ENCODE data around the gene LRRC25.

Gene LRRC25

DNA sequence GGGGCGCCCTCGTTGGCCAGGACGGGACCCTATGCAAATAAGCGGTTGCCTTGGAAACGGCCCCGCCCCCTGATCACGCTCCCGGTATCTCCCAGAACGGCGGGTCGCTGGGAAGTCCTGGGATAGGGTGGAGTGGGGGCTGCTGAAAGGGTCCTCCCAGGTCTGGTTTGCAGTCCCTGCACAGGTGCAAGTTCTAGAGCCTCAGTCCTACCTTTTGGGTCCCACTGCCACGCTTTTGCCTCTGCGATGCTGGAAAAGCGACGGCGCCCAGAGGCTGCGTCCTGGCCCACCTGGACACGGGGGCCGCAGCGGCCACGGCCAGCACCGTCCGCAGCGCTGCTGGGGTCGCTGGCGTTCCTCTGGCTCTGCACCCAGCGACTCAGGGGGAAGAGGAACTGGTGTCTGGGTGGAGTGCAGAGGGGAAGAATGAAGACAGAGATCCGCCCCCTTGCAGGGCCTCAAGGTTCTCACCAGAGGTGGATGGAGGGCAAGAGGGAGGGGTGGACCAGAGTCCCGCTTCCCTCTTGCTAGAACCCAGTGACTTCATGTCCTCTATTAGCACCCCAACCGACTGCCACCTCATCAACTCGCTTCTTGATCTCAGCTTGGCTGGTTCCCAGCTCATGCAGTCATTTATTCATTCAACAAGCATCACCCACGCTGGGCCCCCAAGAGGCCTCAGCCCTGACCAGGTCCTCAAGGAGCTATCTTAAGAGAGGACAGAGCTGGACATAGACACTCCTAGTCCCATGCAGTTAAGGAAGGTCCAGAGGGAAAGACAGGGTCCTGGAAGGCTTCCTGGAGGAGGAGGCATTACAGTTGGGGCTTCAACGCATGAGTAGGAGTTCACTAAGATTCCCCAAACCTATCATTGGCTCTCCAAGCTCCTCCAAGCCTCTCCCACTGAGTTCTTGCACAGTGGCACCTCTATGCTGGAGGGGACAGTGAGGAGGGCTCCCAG, at the start of gene LRRC25:
LRRC25 (minus strand) TSS at position 381 of the 961 bp plus-strand sequence. CDS start 659 bp downstream, outside the sequence.
- no peak for FAIRE-seq

- FAIRE-seq, result no peak
Measured at GRCh38 chr19:18446811-18447359, 49.5 kb upstream of the LRRC25 start.

DNA sequence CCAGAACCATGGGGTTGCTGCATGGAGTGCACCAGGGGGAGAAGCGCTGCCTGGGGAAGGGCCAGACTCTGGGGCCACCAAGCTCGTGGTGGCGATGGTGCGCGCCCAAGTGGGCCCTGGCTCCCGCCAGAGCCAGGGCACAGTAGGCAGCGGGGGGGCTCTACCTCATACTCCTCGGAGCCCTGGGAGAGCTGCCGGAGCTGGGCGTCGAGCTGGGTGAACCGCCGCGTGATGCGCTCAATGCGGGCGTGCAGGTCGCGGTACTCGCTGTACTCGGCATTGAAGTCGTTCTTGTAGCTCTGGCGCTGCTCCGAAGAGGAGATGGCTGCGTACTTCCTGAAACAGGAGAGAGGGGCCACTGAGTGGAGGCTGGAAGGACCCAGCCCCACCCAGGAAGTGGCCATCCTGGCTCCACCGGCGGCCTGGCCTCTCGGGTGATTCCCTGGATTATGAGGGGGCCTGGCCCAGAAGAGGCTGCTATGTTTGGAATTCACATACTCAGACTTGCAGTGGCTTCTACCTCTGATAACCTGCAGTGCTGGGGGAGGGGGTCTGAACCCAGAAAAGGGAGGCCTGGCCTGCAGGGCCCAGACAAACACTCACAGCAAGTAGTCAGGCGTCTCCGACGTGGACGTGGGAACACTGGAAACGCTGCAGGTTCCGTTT, 48.9 kb upstream of the LRRC25 start:
- FAIRE-seq, result no peak

- no peak for FAIRE-seq
Measured at GRCh38 chr19:18445262-18445948, 48.0 kb upstream of the LRRC25 start.

GRCh38 chr19:18444513-18444912, 47.1 kb upstream of the LRRC25 start:
- FAIRE-seq, result no peak

- no peak for FAIRE-seq
Measured at GRCh38 chr19:18443831-18444230, 46.4 kb upstream of the LRRC25 start.

- FAIRE-seq, result no peak
Measured at GRCh38 chr19:18443406-18443805, 46.0 kb upstream of the LRRC25 start.

GRCh38 chr19:18442941-18443340, 45.5 kb upstream of the LRRC25 start:
- FAIRE-seq, result no peak

DNA sequence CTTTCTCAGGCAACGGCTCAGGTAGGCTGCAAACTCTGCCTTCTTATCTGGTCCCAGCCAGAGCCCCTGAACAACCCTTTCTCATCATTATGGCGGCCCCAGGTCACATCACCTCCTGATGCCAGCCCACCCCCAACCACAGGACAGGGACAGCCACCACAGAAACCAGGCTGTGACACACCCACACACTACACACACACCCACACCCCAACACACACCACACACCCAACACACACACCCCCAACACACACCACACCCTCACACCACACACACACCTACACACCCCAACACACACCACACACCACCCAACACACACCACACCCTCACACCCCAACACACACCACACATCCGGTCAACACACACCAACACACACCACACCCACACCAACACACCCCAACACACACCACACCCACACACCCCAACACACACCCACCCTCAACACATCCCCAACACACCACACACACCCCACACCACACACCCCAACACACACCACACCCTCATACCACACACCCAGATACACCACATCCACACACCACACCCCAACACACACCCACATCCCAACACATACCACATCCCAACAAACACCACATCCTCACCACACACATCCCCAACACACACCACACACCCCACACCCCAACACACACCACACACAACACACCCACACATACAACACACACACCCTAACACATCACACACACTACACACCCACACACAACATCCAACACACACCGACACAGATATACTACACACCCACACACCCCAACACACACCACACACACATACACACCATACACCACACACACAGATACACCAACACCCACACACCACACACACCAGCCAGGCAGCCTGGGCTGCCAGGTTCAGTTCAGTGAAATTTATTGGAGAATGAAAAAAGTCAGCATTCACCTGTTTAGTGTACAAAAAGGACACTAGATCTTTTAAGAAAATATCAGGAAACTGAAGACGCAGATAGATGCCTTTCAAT, 44.7 kb upstream of the LRRC25 start:
- FAIRE-seq, result no peak

- no peak for FAIRE-seq
Measured at GRCh38 chr19:18440936-18441803, 43.7 kb upstream of the LRRC25 start.

GRCh38 chr19:18440415-18440877, 43.0 kb upstream of the LRRC25 start:
- FAIRE-seq, result no peak

GRCh38 chr19:18439910-18440237, 42.5 kb upstream of the LRRC25 start:
- FAIRE-seq, result no peak

DNA sequence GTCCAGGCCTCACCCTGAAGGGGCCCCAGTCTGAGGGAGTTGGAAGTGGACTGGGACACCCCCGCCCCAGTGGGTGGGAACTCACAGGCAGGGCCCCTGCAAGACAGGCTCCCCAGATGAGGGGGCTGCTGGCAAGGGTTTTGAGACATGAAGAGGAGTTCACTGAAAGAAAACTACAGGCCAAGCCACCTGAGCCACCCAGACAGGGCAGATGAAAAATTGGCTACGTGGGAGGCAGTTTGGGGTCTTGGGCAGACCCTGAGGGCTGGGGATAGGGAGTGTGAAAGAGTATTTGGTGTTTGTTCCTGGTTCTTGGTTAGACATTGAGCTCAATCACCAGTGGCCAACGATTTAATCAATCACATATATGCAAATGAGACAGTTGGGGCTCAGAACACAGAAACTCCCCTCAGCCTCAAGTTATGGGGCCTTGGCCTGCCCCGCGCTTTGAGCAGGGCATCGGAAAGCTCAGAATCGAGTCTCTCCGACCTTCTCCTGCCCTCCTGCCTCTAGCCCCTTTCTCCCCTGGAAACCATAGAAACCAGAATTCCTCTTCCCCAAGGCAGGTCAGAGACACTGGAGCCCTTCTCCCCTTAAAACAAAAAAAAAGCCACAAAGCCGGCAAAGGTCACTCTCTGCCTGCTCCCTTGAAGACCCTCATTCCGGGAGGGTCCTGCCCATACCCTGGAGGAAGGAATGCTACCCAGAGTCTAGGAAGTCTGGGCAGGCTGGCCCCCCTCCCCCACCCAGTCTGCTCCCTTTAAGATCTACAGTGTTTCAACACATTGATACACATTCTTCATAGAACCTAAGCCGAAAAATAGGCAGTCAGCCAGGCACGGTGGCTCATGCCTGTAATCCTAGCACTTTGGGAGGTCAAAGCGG, 41.8 kb upstream of the LRRC25 start:
- no peak for FAIRE-seq

GRCh38 chr19:18438331-18439024, 41.1 kb upstream of the LRRC25 start:
- no peak for FAIRE-seq

- FAIRE-seq, result no peak
Measured at GRCh38 chr19:18437491-18438330, 40.3 kb upstream of the LRRC25 start, which contains the start of gene ISYNA1. ISYNA1 (minus strand) TSS chr19:18438133; CDS start chr19:18437979, 154 bp downstream.

DNA sequence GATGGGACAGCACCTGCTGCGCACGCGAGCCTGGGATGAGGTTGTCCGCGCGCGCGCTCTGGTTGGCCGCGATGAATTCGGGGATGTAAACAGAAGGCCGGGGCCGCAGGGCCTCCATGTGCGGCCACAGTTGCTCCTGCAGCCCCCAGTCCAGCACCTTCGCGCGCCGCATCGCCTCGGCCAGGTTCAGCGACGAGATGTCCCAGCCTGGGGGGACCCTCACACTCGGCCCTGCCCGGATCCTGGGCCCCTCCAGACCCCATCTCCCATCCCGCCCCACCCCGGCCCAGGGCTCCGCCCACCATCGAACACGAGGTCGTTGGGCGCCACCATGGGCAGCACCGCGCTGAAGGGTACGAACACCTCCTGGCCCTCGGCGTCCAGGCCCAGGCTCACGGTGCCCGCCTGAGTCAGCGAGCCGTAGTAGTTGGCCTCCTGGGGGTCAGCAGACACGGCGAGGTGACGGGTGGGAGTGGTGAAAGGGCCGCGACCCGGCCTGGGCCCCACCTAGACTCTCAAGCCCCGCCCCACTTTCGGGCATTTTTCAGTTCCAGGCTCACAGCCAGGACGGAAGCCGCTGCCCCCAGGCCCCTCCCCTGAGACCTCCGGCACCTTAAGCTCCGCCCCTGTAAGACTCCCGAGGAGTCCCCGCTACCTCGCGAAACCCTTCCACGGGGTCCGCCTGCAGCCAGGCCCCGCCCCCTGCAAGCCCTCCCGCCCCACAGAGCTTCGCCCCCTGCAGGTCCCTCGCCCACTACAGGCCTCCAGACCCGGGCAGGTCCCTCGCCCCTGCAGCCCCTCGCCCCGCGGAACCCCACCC, 39.5 kb upstream of the LRRC25 start:
- FAIRE-seq, result no peak

All from islet of Langerhans (tissue), 1 donor.